MCF 10A (cell line): ENCODE measurements around the gene IKZF1. TPM values are rescaled to one million over a fixed set of nuclear protein-coding genes. Genes with fewer than 3 reads are reported as not detected.

ENCODE experiments used
- BruUV-seq: library from RNA; stranded (reverse); fragments of 400-500 nt; replicated peaks from 2 replicates; lab custom pipeline; 2021; lab: Mats Ljungman, UMichigan
- CTCF ChIA-PET: fragments of 300-600 bp; sonication (Branson Sonifier 250); formaldehyde crosslinking; extraction: SDS; loops from one replicate; lab custom pipeline; 2021; ENCODE audit warnings: antibody characterized with exemption, inconsistent platforms; lab: Yijun Ruan, JAX
- POLR2A ChIA-PET: fragments of 300-600, 350-650 bp; sonication (Branson Sonifier 250); formaldehyde crosslinking; extraction: SDS; loops from one replicate; lab custom pipeline; 2020; ENCODE audit warnings: antibody characterized with exemption, inconsistent platforms; lab: Yijun Ruan, JAX
- DNase-seq: peaks from one replicate; pipeline ENCODE4 v3.0.0-alpha.2; 2018; ENCODE audit not compliant: unreplicated experiment
- H3K27ac Mint-ChIP-seq: one replicate; pipeline ENCODE4 v1.8.0; 2022; ENCODE audit warnings: mild to moderate bottlenecking, low read depth, mixed read lengths; ENCODE audit not compliant: unreplicated experiment
- H3K27me3 Mint-ChIP-seq: one replicate; pipeline ENCODE4 v1.8.0; 2022; ENCODE audit warnings: mixed read lengths; ENCODE audit not compliant: insufficient read depth, unreplicated experiment
- H3K36me3 Mint-ChIP-seq: one replicate; pipeline ENCODE4 v1.8.0; 2022; ENCODE audit warnings: mild to moderate bottlenecking, moderate library complexity, mixed read lengths; ENCODE audit not compliant: insufficient read depth, unreplicated experiment
- H3K4me1 Mint-ChIP-seq: one replicate; pipeline ENCODE4 v1.8.0; 2022; ENCODE audit warnings: mixed read lengths; ENCODE audit not compliant: insufficient read depth, unreplicated experiment
- H3K4me3 Mint-ChIP-seq: one replicate; pipeline ENCODE4 v1.8.0; 2022; ENCODE audit warnings: mild to moderate bottlenecking, moderate library complexity, mixed read lengths; ENCODE audit not compliant: unreplicated experiment
- H3K9me3 Mint-ChIP-seq: one replicate; pipeline ENCODE4 v1.8.0; 2022; ENCODE audit warnings: mixed read lengths; ENCODE audit not compliant: unreplicated experiment
- CTCF ChIP-seq: fragments of 200-600 bp; IDR thresholded peaks from one replicate; pipeline ENCODE4 v1.8.0; 2022; ENCODE audit warnings: antibody characterized with exemption, mild to moderate bottlenecking; ENCODE audit not compliant: unreplicated experiment
- intact Hi-C: fragments of 100-400 bp; cut with micrococcal nuclease; formaldehyde crosslinking; loops from 2 replicates; pipeline ENCODE4 v1.14.1; 2022
- total RNA-seq: library from RNA; stranded (reverse); gene quantifications from 2 replicates; pipeline ENCODE4 v1.2.3, GENCODE V29; 2022

The IKZF1 gene
- total RNA-seq, 1 experiment from 2014 or later, result not detected

GRCh38 chr7:50411332-50411731, 106.8 kb downstream of the IKZF1 start:
- Mint-ChIP-seq H3K9me3 (no peaks in the 10 kb centered on the region), H3K4me1 (no peaks in the 10 kb centered on the region), H3K27ac (no peak overlapping the region), H3K27me3 (peaks cover 34% of the 10 kb centered on the region), H3K36me3 (no peaks in the 10 kb centered on the region), H3K4me3 (no peak overlapping the region)
- intact Hi-C loops, result no loop called here
- ChIA-PET POLR2A (no interaction called here), CTCF (interaction anchor here (1.0 to 2.8 kb wide), 3 partner anchors 19 to 206 kb away, joined by 3 to 16 read pairs (median 4); no protein-coding TSS in a partner anchor)
- DNase-seq, result no peak
- no peak for TF ChIP-seq CTCF
- BruUV-seq, result no TSS peak

GRCh38 chr7:50412973-50413372, 108.5 kb downstream of the IKZF1 start:
- Mint-ChIP-seq H3K9me3 (no peaks in the 10 kb centered on the region), H3K4me3 (no peak overlapping the region), H3K4me1 (no peaks in the 10 kb centered on the region), H3K27me3 (peaks cover 17% of the 10 kb centered on the region), H3K36me3 (no peaks in the 10 kb centered on the region), H3K27ac (no peak overlapping the region)
- no peak for DNase-seq
- no peak for TF ChIP-seq CTCF
- intact Hi-C loops, result no loop called here
- POLR2A ChIA-PET, result no interaction called here
- no TSS peak for BruUV-seq
- CTCF ChIA-PET, result interaction anchor here (0.8 to 1.2 kb wide), 2 partner anchors 220 to 320 kb away, joined by 3 to 4 read pairs; partner anchors contain the start of gene ZPBP

GRCh38 chr7:50413561-50413960, 109.0 kb downstream of the IKZF1 start:
- Mint-ChIP-seq H3K27me3 (peaks cover 11% of the 10 kb centered on the region), H3K9me3 (no peaks in the 10 kb centered on the region), H3K36me3 (no peaks in the 10 kb centered on the region), H3K27ac (no peak overlapping the region), H3K4me1 (no peaks in the 10 kb centered on the region), H3K4me3 (no peak overlapping the region)
- intact Hi-C loops, result no loop called here
- POLR2A ChIA-PET, result no interaction called here
- BruUV-seq, result no TSS peak
- TF ChIP-seq CTCF, result no peak
- DNase-seq, result no peak
- CTCF ChIA-PET, result interaction anchor here (0.5 to 1.2 kb wide), 3 partner anchors 18 to 724 kb away, joined by 3 to 4 read pairs (median 3); partner anchors contain the start of gene ZPBP

- Mint-ChIP-seq H3K4me3 (no peak overlapping the region), H3K4me1 (no peaks in the 10 kb centered on the region), H3K9me3 (no peaks in the 10 kb centered on the region), H3K27ac (no peak overlapping the region), H3K36me3 (no peaks in the 10 kb centered on the region), H3K27me3 (no peaks in the 10 kb centered on the region)
- intact Hi-C loops, result loop anchor here (5.0 kb wide), 1 partner anchor 726 kb away; no protein-coding TSS in a partner anchor
- ChIA-PET POLR2A (no interaction called here), CTCF (interaction anchor here (0.6 to 10.1 kb wide), 13 partner anchors 9 to 538 kb away, joined by 3 to 214 read pairs (median 6); no protein-coding TSS in a partner anchor)
- TF ChIP-seq CTCF, result no peak
- no peak for DNase-seq
- BruUV-seq, result no TSS peak
Observed at GRCh38 chr7:50415844-50416364, 111.4 kb downstream of the IKZF1 start.
